GM21737 (cell line): ENCODE data around the gene TUG1.

Source experiments
- ATAC-seq: cut with Tn5 transposase; IDR thresholded peaks from one replicate; pipeline ENCODE4 v1.9.1; 2021; ENCODE audit warnings: mild to moderate bottlenecking, moderate library complexity; ENCODE audit not compliant: unreplicated experiment

Gene TUG1

DNA sequence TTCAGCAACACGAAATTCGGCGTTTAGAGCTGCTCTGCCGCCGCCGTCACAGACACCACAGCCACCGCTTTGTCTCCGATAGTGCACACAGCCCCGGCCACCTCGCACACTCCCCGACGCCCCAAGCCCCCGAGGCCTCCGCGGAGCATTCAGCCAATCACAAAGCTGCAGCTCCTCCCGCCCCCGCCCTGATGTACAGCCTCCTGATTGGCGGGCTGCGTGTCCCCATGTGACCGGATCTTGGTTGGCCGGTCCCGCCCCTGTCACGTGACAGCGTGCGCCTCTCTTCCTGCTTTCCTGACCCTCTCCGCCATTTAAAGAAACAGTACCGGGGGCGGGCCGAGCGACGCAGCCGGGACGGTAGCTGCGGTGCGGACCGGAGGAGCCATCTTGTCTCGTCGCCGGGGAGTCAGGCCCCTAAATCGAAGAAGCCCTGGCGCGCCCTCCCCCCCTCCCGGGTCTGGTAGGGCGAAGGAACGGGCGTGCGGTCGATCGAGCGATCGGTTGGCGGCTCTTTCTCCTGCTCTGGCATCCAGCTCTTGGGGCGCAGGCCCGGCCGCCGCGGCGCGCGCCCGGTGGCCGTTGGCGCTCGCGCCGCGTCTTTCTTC lies at the start of gene TUG1:
TUG1 (plus strand) TSS at position 342 of the 608 bp plus-strand sequence.
- ATAC-seq = peak; percentile 78

DNA sequence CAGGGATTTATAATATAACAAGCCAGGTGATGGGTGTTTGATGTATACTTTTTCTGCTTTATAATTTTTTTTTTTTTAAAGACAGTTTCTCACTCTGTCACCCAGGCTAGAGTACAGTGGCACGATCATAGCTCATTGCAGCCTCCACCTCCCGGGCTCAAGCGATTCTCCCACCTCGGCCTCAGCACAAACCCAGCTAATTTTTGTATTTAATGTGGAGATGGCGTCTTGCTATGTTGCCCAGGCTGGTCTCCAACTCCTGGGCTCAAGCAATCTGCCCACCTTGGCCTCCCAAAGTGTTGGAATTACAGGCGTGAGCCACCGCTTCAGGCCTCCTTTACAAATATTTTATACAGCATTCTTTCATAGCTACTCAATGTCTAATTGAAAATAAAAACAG lies 49.1 kb upstream of the TUG1 start:
- ATAC-seq = no peak

DNA sequence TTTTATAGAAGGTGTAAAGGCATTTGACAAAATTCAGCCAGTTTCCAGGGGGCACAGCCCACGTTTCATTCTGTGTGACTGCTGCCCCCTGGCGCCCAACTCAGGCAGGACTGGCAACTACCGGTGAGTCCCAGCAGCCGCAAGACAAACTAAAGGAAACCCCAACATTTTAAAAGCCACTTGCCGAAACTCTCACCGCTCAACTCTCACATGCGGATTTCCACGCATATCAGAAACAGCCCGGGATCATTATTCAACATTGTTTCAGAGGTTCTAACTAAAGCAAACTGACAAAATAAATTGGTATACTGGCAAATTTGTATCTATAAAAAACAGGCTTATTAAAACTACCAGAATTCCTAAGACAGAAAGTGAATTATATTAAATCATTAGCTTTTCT lies 48.7 kb upstream of the TUG1 start:
- no peak for ATAC-seq

GRCh38 chr22:30921108-30921507 lies 48.0 kb upstream of the TUG1 start:
- no peak for ATAC-seq

DNA sequence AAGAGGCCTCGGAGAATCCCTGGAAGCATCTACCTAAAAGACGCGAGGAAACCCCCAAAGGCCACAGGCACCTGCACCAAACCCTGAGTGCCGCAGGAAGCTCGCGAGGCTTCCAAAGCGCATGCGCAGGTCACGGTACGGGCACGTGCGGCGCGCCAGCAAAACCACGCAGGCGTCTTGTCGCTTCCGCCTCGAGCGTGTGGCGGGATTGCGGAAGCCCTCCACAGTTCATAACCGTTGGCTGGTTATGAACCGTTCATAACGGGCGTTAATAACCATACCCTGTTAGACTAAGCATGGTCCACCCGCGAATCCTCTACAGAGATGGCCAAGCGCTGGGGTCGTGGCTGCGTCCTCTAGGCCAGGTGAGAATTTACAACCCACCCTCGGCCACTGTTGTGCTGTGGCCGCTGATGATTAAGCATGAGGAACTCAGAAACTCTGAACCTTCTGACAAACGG lies 46.9 kb upstream of the TUG1 start:
- ATAC-seq = no peak

DNA sequence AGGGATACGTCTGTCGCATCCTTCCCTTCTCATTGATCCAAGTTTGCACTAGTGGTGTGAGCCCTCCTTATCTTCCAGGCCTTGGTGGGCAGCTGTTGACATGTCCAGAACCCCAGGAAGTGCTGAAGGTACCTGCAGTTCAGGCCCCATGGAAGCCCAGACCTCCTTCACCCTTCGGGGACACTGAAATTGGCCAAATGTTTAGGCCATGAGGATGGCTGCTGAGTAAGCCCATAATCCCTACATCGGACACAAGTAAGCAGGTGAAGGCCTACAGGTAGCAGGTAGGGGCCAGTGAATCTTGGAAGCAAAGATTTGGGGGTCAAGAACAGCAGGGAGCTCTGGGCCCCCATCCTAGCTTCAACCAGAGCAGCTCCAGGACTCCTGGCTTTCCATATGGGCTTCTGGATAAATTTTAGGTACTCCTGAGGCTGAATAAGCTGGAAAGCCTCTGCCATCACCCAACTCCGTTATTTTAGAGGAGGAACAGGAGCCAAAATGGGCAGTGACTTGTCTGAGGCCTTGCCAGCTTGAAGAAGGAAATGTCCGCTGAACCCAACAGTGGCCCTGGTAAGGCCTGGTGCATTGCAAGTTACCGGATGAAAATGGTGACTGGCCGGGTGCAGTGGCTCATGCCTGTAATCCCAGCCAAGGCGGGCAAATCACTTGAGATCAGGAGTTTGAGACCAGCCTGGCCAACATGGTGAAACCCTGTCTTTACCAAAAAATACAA lies 45.7 kb upstream of the TUG1 start:
- no peak for ATAC-seq

GRCh38 chr22:30925667-30926066 lies 43.4 kb upstream of the TUG1 start:
- ATAC-seq = no peak

GRCh38 chr22:30926706-30927105 lies 42.4 kb upstream of the TUG1 start:
- no peak for ATAC-seq

DNA sequence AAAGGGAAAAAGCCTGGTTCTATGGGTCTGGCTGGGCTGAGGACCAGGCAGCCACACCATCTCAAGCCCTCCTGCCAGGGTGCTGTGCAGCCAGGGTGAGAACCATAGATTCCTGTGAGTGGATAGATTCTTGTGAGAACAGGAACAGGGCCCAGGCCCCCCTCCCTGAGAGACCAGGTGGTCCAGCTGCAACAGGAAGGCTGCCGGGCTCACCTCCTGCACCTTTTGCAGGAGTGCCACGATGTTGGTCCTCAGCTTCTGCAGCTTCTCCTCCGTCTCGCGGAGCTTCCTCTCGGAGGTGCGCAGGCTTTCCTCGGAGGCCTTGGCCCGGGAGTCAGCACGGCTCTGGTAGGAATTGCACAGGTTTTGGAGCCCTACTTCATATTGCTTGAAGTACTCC lies 41.3 kb upstream of the TUG1 start:
- ATAC-seq = no peak

DNA sequence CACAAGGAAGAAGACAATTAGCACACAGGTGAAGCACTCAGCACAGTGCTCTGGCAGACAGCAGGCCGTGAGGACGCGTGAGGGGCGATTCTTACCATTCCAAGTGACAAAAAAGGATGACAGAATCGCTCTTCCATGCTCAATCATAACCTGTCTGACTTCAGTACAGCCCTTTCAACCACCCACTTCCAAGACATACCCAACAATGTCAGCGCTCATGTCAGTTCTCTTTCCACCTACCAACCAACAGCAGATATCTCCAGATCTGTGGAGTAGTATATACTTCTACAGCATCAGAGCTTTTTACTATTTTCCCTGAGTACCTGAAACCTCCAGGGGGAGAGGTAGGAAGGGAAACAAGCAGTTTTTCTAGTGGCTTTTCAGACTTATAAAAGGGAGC lies 40.7 kb upstream of the TUG1 start:
- ATAC-seq = no peak

- no peak for ATAC-seq
Observed at GRCh38 chr22:30930228-30930627, 38.8 kb upstream of the TUG1 start.

DNA sequence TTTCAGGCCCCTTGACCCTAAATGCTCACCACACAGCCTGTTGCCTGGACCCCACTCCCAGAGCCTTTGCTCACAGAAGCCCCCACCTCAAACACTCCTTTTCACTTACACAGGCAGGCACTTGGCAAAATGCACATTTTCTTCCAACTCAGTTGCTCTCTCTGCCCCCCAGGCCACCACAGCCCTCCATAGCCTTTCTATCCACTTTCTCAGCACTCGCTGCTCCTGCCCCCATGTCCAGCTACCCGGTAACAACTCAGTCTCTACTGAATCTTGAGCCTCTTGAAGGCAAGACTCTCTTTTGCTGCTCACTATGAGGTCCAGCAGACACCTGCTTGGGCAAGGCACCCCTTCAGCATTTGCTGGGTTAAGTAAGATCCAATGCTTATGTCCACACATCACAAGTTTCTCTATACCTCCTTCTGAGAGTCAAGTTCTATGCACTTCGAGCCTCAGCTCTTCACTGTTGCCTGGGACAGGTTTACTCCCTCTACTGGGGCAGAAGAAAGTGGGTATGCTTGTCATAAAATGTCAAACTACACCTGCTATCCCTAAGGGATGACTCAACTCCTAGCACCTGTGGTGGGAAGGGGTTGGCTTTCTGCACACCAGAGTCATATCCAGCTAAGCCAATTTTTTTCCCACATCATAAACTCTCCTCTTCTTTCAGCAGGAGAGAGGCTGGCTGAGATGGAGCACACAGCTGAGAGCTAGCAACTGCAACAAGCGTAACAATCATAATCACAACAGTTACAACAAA lies 37.3 kb upstream of the TUG1 start:
- ATAC-seq = no peak

- no peak for ATAC-seq
Observed at GRCh38 chr22:30932661-30933060, 36.4 kb upstream of the TUG1 start.

GRCh38 chr22:30933457-30933856 lies 35.6 kb upstream of the TUG1 start:
- no peak for ATAC-seq

DNA sequence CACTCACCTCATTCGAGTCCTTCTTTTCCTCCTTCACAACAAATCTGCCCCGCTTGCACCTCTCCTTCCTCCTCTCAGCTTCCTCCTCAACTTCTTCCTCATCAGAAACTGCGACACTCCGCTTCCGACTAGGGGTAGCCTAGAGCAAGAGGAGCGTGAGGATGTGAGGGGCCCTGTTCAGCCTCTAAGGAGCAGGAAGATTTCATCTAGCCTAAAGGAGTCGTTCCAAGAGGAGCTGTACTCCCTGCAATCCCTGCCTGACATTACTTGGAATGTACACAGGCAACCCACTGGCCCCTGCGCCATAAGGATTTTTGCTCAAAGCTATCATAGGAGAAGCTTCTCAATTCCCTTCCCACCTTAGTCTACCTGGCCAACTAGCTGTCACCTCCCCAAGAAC lies 35.0 kb upstream of the TUG1 start:
- ATAC-seq = no peak

GRCh38 chr22:30940685-30941362 lies 28.2 kb upstream of the TUG1 start:
- no peak for ATAC-seq

DNA sequence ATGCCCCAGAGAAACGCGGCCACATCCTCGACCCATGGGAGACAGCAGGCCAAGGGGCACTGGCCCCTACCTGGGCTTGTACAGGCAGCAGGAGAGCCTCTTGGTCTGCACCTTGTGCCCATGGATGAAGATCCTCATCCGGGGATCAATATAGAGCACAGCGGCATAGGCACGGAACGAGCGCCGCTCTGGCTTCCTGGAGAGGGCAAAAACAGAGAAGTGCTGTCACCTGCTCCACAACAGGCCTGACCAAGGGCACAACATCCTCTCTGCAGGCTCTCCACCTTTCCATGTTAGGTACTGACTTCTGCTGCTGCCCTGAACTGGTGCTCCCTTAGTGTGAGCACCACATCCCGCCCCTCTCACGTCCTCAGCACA lies 27.7 kb upstream of the TUG1 start:
- ATAC-seq = no peak

- no peak for ATAC-seq
Observed at GRCh38 chr22:30943368-30943767, 25.7 kb upstream of the TUG1 start.

DNA sequence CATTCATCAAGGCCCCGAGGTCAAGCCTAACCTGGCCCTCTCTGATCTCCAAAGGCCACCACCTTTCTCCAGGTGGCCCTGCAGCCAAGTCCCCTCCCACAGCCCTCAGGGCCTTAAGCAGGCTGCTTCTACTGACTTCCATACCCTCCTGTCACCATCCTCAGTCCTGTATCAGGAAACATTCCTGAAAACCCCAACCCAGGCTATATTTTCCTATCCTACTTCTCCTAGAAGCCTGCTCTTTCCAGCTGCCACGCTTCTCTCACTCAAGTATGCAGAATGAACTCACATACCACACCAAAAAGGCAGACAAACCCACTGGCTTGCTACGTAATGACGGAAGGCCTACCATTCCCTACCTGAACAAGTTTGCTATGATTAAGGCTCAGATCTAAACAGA lies 24.1 kb upstream of the TUG1 start:
- ATAC-seq = no peak

- ATAC-seq = no peak
Observed at GRCh38 chr22:30945653-30946052, 23.4 kb upstream of the TUG1 start.

DNA sequence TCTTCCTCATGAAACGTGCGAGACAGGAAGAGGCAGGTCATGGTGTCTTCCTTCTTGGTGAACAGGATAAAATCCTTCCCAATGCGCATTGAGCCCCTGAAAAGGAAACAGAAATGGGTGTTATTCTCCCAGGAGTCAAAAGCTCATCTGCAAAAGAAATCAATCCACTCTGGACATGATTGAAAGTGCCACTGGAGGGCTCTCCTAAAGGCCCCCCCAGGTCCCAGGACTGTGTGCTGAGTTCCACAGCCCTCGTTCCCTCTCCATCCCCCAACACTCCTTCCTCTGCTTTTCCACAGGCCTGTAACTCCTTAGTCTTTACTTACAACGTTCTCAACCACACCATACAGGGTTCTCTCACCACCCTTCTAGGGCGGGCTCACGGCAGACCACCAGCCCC lies 22.7 kb upstream of the TUG1 start:
- no peak for ATAC-seq
